Measurements from ENCODE around the gene FZD10.

The FZD10 gene

DNA sequence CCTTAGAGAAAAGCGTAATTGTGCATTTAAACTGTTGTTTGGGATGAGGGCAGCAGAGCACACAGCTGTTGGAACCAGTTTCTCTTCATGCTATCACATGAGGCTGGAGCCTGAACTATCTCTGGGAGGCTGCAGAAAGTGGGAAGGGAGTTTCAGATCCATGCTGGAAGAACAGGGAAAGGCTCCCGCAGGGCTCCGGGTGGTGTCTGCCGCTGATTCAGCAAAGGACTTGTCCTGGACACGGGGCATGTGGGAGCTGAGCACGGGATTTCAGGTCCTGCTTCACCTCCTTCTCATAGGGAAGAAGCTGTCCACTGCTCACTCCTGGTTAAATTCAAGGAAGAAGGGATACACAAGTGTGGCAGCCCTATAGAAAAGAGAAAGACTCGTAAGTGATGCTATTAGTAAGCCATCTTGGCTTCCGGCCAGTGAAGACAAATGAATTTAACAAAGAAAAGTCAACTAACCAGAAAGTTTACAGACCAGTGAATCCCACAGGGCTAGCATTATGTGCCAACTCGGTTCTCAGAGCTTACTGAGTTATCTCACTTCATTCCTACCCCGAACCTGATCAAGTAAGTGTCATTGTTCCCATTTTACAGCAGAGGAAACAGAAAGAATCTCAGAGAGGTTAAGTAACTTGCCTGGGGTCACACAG is 6.7 kb upstream of the FZD10 start:
- DNase-seq = no peak

DNA sequence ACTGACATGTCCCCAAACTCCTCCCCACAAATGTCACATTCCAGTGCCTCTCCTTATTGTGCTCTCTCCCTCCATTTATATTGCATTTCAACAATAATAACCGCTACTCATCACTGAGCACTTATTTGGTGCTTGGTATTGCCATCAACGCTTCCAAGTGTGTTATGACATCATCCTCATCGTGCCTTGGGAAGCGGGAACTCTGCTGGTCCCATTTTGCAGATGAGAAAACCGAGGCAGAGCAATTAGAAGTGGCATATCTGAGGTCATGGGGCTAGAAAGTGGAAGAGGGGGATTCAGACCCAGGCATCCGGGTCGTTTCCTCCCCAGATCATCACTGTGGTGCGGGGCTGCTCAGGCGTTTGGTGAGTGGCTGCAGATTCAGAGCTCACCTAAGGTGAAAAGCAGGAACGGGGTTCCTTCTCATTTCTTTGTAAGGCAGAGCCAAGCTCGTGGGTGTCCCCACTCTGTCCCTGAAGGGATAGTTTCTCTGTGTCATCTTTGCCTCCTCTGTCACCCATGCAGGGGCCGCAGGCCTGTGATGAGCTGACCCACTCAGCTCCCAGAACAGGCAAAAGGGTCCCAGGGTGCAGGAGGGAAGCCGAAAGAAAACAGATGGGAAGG is 5.5 kb upstream of the FZD10 start:
- DNase-seq = no peak

DNA sequence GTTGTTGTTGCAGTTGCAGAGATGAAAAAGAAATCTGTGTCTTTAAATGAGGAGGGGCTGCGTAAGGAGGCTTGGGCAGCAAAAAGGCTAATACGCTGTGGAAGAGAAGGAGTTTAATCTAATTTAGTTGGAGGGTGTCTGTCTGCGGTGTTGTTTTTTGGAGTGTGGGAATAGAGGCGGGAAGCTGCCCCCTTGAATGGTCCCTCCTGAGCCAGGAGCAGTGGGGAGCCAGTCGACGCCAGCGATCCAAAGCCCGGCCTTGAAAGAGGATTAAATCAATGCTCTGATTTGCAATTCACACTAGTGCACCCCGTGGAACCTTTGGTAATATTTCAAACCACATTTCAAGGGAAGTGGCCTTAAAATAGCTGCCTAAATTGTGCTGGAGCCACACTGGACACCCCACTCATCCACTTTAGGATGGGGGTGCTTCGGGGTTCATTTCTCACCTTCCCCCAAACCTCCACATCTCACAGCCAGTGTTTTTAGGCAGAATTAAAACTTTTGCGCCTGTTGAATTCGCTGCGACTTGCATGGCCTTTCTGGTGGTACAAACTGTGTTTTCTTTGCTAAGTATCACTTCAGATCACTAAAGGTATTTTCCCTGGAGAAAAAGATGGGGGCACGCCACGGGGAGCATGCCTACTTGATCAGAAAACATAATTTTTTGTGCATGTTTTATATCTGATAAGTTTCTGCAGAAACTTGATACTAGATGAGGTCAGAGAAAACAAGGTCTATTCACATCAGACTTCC is 4.1 kb upstream of the FZD10 start:
- no peak for DNase-seq

DNA sequence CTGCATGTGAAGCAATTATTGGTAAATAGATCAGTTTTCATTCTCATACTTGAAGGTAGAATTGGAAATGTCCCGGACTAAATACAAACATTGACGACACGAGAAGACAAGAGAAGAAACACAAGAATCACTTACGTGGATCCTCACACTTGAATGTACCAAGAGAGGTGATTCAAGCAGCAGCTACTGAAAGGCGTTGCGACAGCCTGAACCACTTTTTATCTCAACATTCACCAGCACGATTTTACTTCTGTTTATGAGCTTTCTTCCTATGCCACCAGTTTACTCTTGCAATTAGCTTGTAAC is 3.6 kb upstream of the FZD10 start:
- no peak for DNase-seq

DNA sequence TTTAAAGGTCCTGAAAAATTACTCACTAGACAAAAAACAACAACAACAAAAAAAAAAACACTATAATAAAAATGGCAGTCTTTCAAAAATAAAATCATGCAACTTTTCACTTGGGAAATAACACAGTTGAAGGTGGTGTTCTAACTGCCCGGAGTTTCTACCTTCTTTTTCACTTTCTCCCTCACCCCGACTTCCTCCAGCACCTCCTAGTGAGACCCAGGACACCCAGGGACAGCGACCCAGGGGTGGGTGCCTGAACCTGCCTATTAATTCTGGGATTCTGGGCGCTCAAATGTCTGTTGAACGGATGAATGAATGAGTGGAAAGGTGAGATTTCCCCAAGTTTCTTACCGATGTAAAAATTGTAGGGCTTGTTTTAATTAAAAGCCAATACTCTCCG is 2.0 kb upstream of the FZD10 start:
- DNase-seq = no peak

DNA sequence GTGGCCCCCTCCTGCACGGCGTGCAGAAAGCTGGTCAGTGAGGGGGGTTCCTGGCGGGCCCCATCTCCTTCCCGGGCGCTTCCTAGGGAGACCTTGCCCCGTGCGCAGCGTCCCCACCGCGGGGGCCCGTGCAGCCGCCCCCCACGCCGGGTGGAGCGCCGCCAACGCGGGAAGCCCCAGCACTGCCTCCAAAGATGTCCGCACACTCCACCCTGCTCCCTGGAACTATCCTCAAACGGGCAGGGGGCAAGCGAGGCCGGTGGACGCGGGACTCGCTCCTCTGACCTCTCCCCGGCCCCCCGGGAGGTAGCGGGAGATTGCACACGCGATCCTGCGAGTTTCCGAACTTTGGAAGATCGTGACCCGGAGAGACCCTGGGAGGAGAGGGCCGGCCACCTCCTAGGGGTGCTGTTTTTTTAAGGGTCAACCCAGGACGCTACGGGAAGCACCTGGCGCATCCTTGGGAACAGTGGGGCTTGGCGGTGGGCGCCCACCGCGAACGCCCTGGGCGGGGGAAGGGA is 1.5 kb upstream of the FZD10 start:
- DNase-seq = no peak

DNA sequence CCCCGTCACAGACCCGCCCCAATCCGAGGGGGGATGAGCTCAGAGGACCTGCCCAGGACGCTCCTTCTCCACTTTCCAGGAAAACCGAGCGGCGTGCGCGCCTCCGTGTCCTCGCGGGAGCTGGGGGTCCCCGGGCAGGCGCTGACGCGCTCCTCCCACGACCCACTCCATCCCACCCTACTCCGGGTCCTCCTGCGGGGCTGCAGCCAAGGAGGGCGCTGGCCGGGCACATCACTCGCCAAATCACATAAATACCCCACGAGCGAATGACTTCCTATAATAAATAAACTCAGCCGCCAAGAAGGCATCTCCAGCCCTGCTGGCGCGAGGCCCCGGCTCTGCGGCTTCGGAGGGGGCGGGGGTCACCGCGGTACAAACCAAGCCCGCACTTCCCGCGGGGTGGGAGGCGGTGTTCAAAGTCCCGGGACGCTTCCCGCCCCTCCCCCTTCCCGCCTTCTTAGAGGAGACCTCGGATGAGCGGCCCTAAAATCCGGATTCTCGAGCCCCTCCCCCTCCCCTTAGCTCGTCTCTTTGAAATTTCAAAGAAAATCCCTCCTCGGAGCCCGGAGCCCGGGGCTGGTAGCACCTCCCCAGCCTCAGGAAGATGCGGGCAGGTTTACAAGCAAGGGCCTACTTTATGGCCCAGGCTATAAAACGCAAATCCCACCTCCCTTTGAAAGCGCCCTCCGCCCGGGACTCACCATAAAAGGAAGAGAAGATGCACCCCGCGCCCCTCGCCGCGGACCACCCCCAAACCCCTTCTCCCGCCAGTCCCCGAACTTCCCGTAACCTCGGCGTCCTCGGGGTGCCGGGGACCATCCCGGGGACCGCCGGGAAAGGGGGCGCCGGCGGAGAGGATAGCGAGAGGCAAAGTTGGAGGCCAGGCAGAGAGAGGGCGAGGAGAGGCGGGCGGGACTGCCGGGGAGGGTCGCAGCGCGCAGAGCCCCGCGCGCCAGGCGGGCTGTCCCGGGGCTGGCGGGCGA is 712 bp upstream of the FZD10 start:
- DNase-seq = no peak

DNA sequence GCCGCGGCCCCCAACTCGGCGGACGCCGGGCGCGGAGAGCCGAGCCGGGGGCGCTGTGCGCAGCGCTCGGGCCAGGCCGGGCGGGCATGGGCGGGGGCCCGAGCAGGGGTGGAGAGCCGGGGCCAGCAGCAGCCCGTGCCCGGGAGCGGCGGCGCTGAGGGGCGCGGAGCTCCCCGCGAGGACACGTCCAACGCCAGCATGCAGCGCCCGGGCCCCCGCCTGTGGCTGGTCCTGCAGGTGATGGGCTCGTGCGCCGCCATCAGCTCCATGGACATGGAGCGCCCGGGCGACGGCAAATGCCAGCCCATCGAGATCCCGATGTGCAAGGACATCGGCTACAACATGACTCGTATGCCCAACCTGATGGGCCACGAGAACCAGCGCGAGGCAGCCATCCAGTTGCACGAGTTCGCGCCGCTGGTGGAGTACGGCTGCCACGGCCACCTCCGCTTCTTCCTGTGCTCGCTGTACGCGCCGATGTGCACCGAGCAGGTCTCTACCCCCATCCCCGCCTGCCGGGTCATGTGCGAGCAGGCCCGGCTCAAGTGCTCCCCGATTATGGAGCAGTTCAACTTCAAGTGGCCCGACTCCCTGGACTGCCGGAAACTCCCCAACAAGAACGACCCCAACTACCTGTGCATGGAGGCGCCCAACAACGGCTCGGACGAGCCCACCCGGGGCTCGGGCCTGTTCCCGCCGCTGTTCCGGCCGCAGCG is 639 bp downstream of the FZD10 start:
- no peak for DNase-seq

DNA sequence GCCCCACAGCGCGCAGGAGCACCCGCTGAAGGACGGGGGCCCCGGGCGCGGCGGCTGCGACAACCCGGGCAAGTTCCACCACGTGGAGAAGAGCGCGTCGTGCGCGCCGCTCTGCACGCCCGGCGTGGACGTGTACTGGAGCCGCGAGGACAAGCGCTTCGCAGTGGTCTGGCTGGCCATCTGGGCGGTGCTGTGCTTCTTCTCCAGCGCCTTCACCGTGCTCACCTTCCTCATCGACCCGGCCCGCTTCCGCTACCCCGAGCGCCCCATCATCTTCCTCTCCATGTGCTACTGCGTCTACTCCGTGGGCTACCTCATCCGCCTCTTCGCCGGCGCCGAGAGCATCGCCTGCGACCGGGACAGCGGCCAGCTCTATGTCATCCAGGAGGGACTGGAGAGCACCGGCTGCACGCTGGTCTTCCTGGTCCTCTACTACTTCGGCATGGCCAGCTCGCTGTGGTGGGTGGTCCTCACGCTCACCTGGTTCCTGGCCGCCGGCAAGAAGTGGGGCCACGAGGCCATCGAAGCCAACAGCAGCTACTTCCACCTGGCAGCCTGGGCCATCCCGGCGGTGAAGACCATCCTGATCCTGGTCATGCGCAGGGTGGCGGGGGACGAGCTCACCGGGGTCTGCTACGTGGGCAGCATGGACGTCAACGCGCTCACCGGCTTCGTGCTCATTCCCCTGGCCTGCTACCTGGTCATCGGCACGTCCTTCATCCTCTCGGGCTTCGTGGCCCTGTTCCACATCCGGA is 1.4 kb downstream of the FZD10 start:
- DNase-seq = no peak

DNA sequence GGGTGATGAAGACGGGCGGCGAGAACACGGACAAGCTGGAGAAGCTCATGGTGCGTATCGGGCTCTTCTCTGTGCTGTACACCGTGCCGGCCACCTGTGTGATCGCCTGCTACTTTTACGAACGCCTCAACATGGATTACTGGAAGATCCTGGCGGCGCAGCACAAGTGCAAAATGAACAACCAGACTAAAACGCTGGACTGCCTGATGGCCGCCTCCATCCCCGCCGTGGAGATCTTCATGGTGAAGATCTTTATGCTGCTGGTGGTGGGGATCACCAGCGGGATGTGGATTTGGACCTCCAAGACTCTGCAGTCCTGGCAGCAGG is 1.9 kb downstream of the FZD10 start:
- DNase-seq = no peak

DNA sequence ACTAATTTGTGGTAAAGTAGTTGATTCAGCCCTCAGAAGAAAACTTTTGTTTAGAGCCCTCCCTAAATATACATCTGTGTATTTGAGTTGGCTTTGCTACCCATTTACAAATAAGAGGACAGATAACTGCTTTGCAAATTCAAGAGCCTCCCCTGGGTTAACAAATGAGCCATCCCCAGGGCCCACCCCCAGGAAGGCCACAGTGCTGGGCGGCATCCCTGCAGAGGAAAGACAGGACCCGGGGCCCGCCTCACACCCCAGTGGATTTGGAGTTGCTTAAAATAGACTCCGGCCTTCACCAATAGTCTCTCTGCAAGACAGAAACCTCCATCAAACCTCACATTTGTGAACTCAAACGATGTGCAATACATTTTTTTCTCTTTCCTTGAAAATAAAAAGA is 2.7 kb downstream of the FZD10 start:
- no peak for DNase-seq

DNA sequence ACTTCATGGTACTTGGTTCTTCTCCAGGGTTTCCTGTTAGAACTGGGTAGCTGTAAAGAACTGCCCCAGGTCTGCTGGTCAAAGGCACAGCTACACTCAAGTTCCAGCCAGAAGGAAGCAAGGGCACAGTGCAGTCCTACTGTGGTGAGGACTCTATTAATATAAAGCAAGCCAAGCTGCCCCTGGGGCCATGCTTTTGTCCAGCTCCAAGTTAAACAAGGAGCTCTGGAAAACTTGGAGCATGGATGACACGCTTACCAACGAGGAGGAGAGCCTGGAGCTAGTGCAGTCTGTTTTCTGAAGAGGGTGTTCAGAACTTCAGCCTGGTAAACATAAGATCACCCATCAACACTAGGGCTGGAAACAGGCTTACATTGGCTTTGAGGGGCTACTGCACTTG is 4.0 kb downstream of the FZD10 start:
- no peak for DNase-seq

DNA sequence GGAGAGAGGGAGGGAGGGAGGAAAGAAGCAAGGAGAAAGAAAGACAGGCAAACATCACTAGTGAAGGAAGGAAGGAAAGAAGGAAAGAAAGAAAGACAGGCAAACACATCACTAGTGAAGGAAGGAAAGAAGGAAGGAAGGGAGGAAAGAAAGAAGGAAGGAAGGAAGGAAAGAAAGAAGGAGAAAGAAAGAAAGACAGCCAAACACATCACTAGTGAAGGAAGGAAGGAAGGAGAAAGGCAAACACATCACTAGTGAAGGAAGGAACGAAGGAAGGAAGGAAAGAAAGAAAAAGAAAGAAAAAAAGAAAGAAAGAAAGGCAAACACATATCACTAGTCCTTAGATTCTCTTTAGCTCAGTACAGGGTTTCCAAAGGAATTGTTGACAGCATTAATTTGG is 5.3 kb downstream of the FZD10 start:
- no peak for DNase-seq

DNA sequence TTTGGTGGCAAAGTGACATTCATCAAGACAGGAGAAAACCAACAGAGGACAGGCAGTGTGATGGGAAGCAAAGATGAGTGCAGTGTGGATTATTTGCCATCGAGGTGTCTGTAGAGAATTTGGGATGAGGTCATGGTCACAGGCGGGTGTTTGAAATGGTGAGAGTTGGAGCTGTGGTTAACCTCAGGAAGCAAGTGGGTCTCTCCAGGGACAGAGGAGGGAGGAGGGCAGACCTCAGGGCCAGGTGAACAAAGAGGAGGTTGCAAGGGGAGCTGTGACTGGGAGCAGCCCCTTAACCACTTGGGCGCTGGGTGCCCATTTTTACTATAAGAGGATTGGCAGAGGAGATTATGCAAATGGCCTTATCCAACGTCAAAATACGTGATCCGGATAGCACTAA is 7.0 kb downstream of the FZD10 start:
- no peak for DNase-seq

DNA sequence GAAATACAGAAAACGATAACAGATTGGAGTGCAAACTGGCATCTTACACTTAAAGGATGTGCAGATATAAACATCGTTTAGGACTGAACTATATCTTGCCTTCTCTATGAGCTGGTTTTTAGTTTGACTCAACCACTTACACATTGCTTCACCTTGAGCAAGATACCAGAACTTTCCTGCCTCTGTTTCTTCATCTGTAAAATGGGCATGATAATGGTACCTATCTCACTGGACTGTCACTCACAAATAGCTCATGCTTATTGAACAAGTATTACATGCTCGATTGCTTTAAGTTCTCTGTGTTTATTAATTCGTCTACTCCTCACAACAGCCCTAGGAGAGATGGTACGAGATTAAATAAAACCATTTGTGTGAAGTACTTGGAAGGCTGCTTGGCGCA is 7.7 kb downstream of the FZD10 start:
- no peak for DNase-seq

DNA sequence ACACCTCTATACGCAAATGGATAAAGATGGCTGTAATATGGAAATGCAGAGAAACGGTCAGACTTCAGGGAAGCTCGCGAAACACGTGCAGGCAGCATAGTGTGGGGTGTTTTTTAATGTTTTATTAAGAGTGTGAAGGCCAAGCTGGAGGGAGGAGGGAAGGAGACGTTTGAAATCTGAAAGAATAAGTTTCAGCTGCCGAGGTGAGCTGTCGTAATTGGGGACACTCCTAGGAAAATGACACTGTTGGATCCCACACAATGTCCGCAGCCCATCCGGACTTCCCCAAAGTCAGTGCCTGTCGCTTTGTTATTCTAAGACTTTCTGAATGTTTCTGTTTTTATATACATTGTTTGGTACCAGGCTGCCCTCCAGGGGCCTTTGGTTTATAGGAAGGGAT is 8.3 kb downstream of the FZD10 start:
- DNase-seq = no peak

DNA sequence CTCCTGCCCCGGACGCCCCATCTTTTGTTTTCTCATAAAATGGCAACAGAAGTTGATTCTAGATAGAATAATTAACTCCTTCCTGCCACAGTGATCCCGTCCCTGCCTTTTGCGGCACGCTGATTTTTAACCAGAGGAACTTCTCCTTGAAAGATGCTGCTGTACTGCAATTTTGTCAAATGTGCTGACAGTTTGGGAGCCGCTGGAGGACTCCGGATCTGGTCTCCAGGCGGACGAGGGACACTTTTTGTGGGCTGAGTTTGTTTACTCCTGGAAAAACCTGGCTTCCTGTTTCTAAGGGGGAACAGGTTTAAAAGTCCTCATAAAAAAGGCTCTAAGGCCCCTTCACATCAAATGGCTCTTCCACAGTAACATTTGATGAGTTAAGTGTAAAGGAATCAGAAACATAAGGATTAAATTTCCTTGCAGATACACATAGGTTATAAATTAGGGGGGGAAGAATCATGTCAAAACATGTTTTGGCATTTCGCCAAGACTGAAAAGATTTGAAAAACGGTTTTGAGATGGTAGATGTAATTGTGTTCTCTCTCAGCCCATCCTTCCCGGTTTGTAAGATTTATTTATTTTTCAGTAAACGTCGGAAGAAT is 15.5 kb downstream of the FZD10 start:
- no peak for DNase-seq

DNA sequence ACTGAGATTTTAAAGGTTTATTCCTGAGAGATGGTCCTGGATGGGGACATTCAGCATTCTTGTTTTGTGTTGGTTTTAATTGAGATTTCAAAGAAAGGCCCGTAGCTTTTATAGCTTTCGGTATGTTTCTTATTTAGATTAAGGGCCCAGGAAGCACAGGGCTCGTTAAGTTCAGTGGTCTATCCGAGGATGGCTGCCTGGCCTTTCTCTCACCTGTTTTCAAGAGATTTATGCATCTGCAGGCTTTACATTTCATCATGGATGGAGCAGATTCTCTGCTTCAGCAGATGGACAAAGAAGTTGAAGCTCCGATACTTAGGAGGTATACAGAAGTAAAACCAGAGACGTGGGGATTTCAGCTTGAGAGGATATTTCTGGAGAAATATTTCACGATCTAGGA is 16.0 kb downstream of the FZD10 start:
- no peak for DNase-seq

DNA sequence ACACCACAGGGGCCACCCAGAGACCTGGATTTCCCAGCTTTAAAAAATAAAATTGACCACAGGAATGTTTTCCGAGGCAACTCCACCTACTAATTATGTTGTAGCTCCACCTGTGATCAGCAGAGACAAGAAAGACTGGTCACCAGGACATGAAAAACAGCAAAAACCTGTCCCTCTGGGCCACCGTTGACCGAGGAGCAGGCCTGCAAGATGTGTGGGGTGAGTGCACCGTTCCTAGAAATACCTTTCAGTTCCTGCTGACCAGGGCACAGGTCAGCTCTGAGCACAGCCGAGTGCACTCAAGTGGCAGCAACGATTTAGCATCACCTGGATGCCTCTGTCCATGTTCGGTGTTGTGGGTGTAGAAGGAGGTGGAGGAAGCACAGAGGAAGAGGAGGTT is 16.9 kb downstream of the FZD10 start:
- no peak for DNase-seq

DNA sequence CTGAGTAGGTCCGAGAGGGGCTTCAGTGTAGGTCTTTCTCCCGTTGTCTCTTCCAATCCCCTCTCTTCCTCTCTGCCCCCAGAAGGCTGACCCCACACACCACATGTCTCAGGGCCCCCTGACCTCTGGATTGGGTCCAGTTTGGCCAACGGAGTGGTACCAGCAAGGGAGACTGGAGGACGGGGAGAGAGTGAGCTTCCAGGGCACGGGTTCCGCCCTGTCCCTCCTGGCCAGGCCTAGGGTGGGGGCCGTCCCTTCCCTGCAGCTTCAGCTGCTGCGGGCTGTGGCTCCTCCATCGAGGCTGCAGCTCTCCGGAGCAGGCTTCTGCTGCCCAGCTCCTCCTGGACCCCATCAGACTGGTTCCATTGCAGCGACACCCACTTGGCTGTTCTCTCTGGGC is 17.4 kb downstream of the FZD10 start:
- no peak for DNase-seq

DNA sequence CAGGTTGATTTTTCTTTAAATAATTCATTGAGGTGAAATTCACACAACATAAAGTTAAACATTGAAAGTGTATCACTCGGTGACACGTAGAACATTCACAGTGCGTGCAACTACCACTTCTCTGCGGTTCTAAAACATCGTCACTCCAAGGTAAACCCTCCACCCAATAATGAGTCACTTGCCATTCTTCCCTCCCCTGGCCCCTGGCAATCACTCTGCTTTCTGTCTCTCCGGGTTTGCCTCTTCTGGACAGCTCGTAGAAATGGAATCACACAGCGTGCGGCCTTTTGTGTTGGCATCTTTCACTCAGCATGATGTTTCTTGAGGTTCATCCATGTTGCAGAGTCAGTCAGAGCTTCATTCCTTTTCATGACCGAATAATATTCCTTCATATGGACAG is 18.9 kb downstream of the FZD10 start:
- no peak for DNase-seq

All from CD4-positive, alpha-beta T cell treated with Interferon alpha-2 for 1 hour (primary cell).